HepG2 (cell line): ENCODE data around the gene TMEM255B. TPM values are rescaled to one million over a fixed set of nuclear protein-coding genes. Genes with fewer than 3 reads are reported as not detected.
A peak's percentile ranks its signal among the peaks of the same experiment; 100 is the strongest.

Experiments used
- ATAC-seq: fragments of 200-7000 bp; cut with Tn5 transposase; 3 replicates; pipeline ENCODE4 v1.9.1; 2020; ENCODE audit warnings: mild to moderate bottlenecking, moderate library complexity
- BruUV-seq: library from RNA; stranded (reverse); fragments of 400-500 nt; replicated peaks from 2 replicates; lab custom pipeline; 2021; lab: Mats Ljungman, UMichigan
- CTCF ChIA-PET: fragments of 300-600 bp; formaldehyde crosslinking; extraction: SDS; loops from one replicate; lab custom pipeline; 2021; ENCODE audit warnings: low total read pairs, inconsistent platforms, low intra/inter-chr PET ratio; lab: Yijun Ruan, JAX
- POLR2A ChIA-PET: fragments of 350-600 bp; sonication (Branson Sonifier 250); formaldehyde crosslinking; loops from one replicate; lab custom pipeline; 2020; ENCODE audit warnings: antibody characterized with exemption, inconsistent platforms; lab: Yijun Ruan, JAX
- DNase-seq: peaks from one replicate; pipeline ENCODE4 v3.0.0-alpha.2; 2015; ENCODE audit warnings: low spot score
- FAIRE-seq: peaks from 3 replicates; lab custom pipeline; 2011; peaks lifted over from hg19 to GRCh38; lab: Jason Lieb, UNC
- H2AFZ ChIP-seq: one replicate; pipeline ENCODE4 v1.6.1; 2011; ENCODE audit warnings: low read length, inconsistent platforms
- H3K27ac ChIP-seq: fragments of 300-600 bp; 3 replicates; pipeline ENCODE4 v1.8.0; 2011; ENCODE audit warnings: mixed run types, mild to moderate bottlenecking, mixed read lengths, low read length, inconsistent platforms; ENCODE audit not compliant: insufficient read depth; ENCODE audit errors: extremely low read length
- H3K27me3 ChIP-seq, 2 experiments: fragments of 200-600 bp in 1 of 2; 2 replicates in 1 of 2; 3 replicates in 1 of 2; pipeline versions ENCODE4 v1.6.0 to v1.8.0; 2011; ENCODE audit warnings: low read length in 2 of 2, mild to moderate bottlenecking in 2 of 2, moderate library complexity in 2 of 2, inconsistent platforms in 1 of 2; ENCODE audit not compliant: insufficient read depth in 2 of 2, control insufficient read depth in 1 of 2
- H3K36me3 ChIP-seq, 2 experiments: fragments of 200-600 bp in 1 of 2; replicated peaks in 1 of 2; 2 replicates in 1 of 2; 3 replicates in 1 of 2; pipeline versions ENCODE4 v1.5.1 to v1.8.0; 2011; ENCODE audit warnings: low read length in 2 of 2, inconsistent platforms in 1 of 2; ENCODE audit not compliant: insufficient read depth in 2 of 2, control insufficient read depth in 1 of 2
- H3K4me1 ChIP-seq: 2 replicates; pipeline ENCODE4 v1.5.1; 2012; ENCODE audit warnings: low read length, inconsistent platforms; ENCODE audit not compliant: insufficient read depth
- H3K4me2 ChIP-seq: 2 replicates; pipeline ENCODE4 v1.6.0; 2011; ENCODE audit warnings: low read depth, low read length, inconsistent platforms
- H3K4me3 ChIP-seq, 3 experiments: fragments of 200-600 bp in 1 of 3; sonication (generic), shearing (Covaris generic) in 1 of 3; replicated peaks in 1 of 3; 2 replicates each; pipeline ENCODE4 v1.5.1; 2011 to 2016; ENCODE audit warnings: low read length in 3 of 3, inconsistent platforms in 2 of 3, low read depth in 2 of 3, mild to moderate bottlenecking in 2 of 3, control low read depth in 1 of 3, mixed read lengths in 1 of 3; ENCODE audit not compliant: insufficient read depth in 1 of 3
- H3K79me2 ChIP-seq: one replicate; pipeline ENCODE4 v1.6.1; 2011; ENCODE audit warnings: low read length, inconsistent platforms; ENCODE audit not compliant: insufficient read depth
- H3K9ac ChIP-seq: 2 replicates; pipeline ENCODE4 v1.6.0; 2011; ENCODE audit warnings: mild to moderate bottlenecking, low read depth, low read length, inconsistent platforms; ENCODE audit not compliant: insufficient read depth
- H3K9me3 ChIP-seq: 2 replicates; pipeline ENCODE4 v1.5.1; 2012; ENCODE audit warnings: mild to moderate bottlenecking, low read length
- H4K20me1 ChIP-seq: 2 replicates; pipeline ENCODE4 v1.6.0; 2011; ENCODE audit warnings: inconsistent platforms, mild to moderate bottlenecking, low read length, moderate library complexity; ENCODE audit not compliant: insufficient read depth
- CERS6 ChIP-seq: sonication (generic); formaldehyde crosslinking; IDR thresholded peaks from 2 replicates; pipeline ENCODE4 v1.5.0; 2020; ENCODE audit warnings: missing genetic modification reagents
- NCOA5 ChIP-seq: sonication (generic); formaldehyde crosslinking; IDR thresholded peaks from 2 replicates; pipeline ENCODE4 v1.4.0; 2020; ENCODE audit warnings: missing genetic modification reagents
- PHB2 ChIP-seq: fragments of 450-650 bp; IDR thresholded peaks from 2 replicates; pipeline ENCODE4 v1.6.1; 2018; ENCODE audit not compliant: partially characterized antibody
- RFXAP ChIP-seq: sonication (generic); formaldehyde crosslinking; IDR thresholded peaks from 2 replicates; pipeline ENCODE4 v1.4.0; 2020; ENCODE audit warnings: missing genetic modification reagents, borderline replicate concordance
- RNF219 ChIP-seq: sonication (generic); formaldehyde crosslinking; IDR thresholded peaks from 2 replicates; pipeline ENCODE4 v1.5.0; 2020; ENCODE audit warnings: mild to moderate bottlenecking, missing genetic modification reagents
- STAG1 ChIP-seq: sonication (generic); formaldehyde crosslinking; IDR thresholded peaks from 2 replicates; pipeline ENCODE4 v1.4.0; 2020; ENCODE audit warnings: missing genetic modification reagents
- ZBTB38 ChIP-seq: sonication (generic); formaldehyde crosslinking; IDR thresholded peaks from 2 replicates; pipeline ENCODE4 v1.5.1; 2020; ENCODE audit warnings: mild to moderate bottlenecking, missing genetic modification reagents
- ZNF260 ChIP-seq: sonication (generic); formaldehyde crosslinking; IDR thresholded peaks from 2 replicates; pipeline ENCODE4 v1.4.0; 2020; ENCODE audit warnings: missing genetic modification reagents, low read depth, mild to moderate bottlenecking, borderline replicate concordance
- ZNF275 ChIP-seq: sonication (generic); formaldehyde crosslinking; IDR thresholded peaks from 2 replicates; pipeline ENCODE4 v1.8.0; 2022; ENCODE audit warnings: missing genetic modification reagents, mild to moderate bottlenecking, inconsistent platforms, borderline replicate concordance
- ZNF281 ChIP-seq: sonication (generic); formaldehyde crosslinking; IDR thresholded peaks from 2 replicates; pipeline ENCODE4 v1.4.0; 2020; ENCODE audit warnings: missing genetic modification reagents, borderline replicate concordance
- ZNF75D ChIP-seq: sonication (generic); formaldehyde crosslinking; IDR thresholded peaks from 2 replicates; pipeline ENCODE4 v1.8.1; 2023; ENCODE audit warnings: missing genetic modification reagents, mild to moderate bottlenecking, borderline replicate concordance
- WGBS: methylation state at CpG from one replicate; pipeline ENCODE4 v1.1.6; 2017; ENCODE audit warnings: low lambda C conversion rate; 5-methylcytosine and 5-hydroxymethylcytosine counted together
- in situ Hi-C: cut with HindIII; loops from 2 replicates; pipeline ENCODE4 v1.10.0; 2017; ENCODE audit warnings: low pct_unique_long_range_greater_than_20kb; ENCODE audit not compliant: extremely low pct_ligation_motif_present
- intact Hi-C: fragments of 100-400 bp; cut with micrococcal nuclease; formaldehyde crosslinking; loops from one replicate; pipeline ENCODE4 v1.10.0; 2022; ENCODE audit not compliant: unreplicated experiment
- polyA plus RNA-seq, 8 experiments: library from polyadenylated mRNA; depleted of rRNA in 3 of 8; stranded (reverse) in 7 of 8; unstranded in 1 of 8; fragments of >200 nt; fragmentation: Illumina TruSeq in 4 of 8; extraction: Trizol in 4 of 8; gene quantifications; 2 replicates each; pipeline versions ENCODE4 v1.2.1 to v1.2.3, GENCODE V29; 2011 to 2016; ENCODE audit warnings: low read depth in 4 of 8, missing spikeins in 1 of 8, mixed read lengths in 1 of 8; ENCODE audit not compliant: insufficient read depth in 1 of 8
- total RNA-seq, 5 experiments: library from RNA; depleted of rRNA; stranded (reverse); fragments of >200 nt; fragmentation: Illumina TruSeq; extraction: Trizol; gene quantifications; 2 replicates each; pipeline ENCODE4 v1.2.3, GENCODE V29; 2016; ENCODE audit warnings: low read depth in 1 of 5

The TMEM255B gene
- total and polyA plus RNA-seq, 2 of the 13 experiments (the other 11 are each of a cell fraction or from before 2014, with no cell fraction given), result not detected

- TF ChIP-seq ZNF281 (CRISPR knock-in tag) (0 out of 2 replicates have a peak, but pooled peaks have one; percentile 38), ZNF275 (CRISPR knock-in tag) (no peak), STAG1 (CRISPR knock-in tag) (peak; percentile 85)
- TF ChIP-seq, all 625 proteins: peak for 15
These were observed 58.2 kb downstream of the TMEM255B start (continued) for GRCh38 chr13:113816946-113817859.

- H3K4me1 ChIP-seq, result peaks cover 12% of the 10 kb centered on the region; the same call in 1 of the 2 replicates
- TF ChIP-seq ZBTB38 (CRISPR knock-in tag), result no peak
- no peak for TF ChIP-seq RNF219
- TF ChIP-seq ZNF260 (CRISPR knock-in tag), result no peak
- TF ChIP-seq ZNF75D, result no peak
- TF ChIP-seq PHB2, result no peak
- TF ChIP-seq RFXAP (CRISPR knock-in tag), result no peak
- no peak for TF ChIP-seq CERS6 (CRISPR knock-in tag)
- no peak for TF ChIP-seq NCOA5 (CRISPR knock-in tag)
- no peak overlapping the region for H3K27ac ChIP-seq
- BruUV-seq, result no TSS peak
- FAIRE-seq (no peak), ATAC-seq (no peak), DNase-seq (no peak)
- ChIA-PET POLR2A (no interaction called here), CTCF (no interaction called here)
- no peak overlapping the region for H3K9ac ChIP-seq
- peaks cover 9 to 19% of the 10 kb centered on the region in 2 experiments; a peak in 4 of 5 replicates for H3K27me3 ChIP-seq
- no peaks in the 10 kb centered on the region for H3K36me3 ChIP-seq
- no peak overlapping the region for H2AFZ ChIP-seq
- no peaks in the 10 kb centered on the region for H3K79me2 ChIP-seq
- in situ Hi-C loops (loop anchor here (5.0 kb wide), 1 partner anchor 84 kb away; no protein-coding TSS in a partner anchor), intact Hi-C loops (loop anchor here (2.0 kb wide), 1 partner anchor 87 kb away; no protein-coding TSS in a partner anchor)
- no peaks in the 10 kb centered on the region for H4K20me1 ChIP-seq
- H3K4me2 ChIP-seq, result no peak overlapping the region
- H3K4me3 ChIP-seq, result no peak overlapping the region
- 73% methylated on average over 27 of the region's 60 CpGs for WGBS
- H3K9me3 ChIP-seq, result no peaks in the 10 kb centered on the region
These were observed 59.0 kb downstream of the TMEM255B start for GRCh38 chr13:113817860-113818691.
